Activated T-cell treated with anti-CD3 and anti-CD28 coated beads, Interleukin-2, amount 50 U/mL, for 1 hour (primary cell): ENCODE data around the gene HMX1.

Experiments
- DNase-seq: peaks from one replicate; pipeline ENCODE4 v3.0.0-alpha.2; 2020

Gene HMX1

DNA sequence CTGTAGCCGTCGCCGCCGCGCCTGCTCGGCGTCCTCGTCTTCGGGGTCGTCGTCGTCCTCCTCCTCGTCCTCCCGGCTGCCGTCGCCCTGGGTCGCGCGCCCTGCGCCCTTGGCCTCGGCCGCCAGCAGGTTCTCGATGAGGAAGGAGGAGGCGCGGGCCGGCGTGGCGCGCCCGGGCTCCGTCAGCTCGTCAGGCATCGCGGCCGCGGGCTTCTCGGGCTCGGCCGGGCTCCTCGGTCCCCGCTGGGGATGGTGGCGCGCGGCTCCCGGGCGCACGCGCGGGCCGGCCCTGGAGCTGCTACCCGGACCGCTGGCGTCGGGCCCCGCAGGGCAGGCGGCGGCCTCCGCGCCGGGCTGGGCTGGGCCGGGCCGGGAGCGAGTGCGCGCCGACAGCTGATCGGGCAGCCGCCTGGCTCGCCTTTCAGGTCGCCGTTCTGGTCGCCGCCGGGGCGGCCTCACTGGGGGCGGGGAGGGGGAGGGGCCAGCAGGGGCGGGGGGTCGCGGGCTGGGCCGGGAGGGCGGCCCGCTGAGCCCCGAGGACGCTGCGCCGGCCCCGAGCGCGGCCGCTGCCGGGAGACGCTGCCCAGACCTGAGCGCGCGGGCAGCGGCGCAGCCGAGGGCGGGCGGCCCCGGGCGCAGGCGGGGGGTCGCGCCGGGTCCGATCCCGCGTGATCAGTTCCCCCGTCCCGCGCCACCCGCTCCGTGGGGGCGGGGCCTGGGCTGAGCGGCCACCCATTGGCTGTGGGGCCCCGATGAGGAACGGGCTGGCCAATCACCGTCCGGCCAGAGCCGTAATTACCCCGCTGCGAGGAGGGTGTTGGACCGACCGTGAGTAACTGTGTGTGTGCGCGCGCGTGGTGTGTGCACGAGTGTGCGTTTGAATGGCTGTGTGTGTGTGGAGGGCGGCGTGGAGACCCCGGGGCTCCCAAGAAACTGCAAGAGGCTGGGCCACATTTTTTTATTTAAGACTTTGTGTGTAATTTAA is at the start of gene HMX1:
TSS of gene HMX1 (minus strand) at position 423 of the 985 bp plus-strand sequence. CDS start at position 198, 225 bp downstream.
- DNase-seq: no peak

DNA sequence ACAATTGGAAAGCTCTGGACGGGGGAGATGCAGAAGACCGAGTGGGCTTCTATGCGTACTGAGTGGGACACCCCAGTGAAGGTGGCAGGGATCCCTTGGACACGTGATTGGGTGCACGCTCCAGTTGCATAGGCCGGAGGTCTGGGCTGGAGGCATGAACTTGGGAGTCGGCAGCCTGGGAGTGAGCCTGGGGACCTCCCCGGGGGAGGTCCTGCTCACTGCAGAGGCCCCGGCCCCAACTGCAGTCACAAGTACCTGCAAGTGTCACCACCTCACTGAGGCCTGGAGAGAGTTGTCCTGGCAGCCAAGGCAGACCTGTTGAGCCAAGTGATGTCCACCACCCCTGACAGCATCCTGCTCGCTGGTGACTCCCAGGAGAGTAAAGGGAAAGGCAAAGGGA is 49.3 kb upstream of the HMX1 start:
- no peak for DNase-seq

DNA sequence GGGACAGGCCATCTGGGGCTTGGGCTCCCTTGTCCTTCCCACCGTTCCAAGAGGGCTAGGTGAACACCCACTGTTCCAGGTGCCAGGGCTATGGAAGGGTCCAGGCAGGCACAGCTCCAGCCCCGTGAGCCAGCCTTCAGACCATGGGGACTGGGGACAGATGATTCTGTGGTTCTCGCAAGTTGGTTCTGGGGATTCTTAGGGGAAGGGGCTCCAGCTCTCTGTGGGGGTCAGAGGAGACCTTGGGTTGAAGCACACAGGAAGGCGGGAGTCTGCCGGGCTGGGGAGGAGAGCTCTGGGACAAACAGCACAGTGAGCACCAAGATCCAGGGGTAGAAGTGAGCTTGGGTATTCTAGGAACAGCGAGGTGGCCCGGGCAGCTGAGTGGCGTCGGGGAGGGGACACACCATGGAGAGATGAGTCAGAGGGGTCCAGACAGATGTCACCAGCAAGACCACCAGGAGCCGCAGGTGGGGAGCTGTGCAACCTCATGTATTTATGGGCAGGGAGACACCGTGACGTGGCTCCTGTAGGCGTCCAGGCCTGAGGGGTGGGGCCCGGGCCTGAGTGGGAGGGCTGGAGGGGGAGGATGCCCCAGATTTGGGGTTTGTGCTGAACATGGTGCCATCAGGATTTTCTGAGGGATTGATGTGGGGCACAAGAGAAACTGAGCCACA is 48.8 kb upstream of the HMX1 start:
- no peak for DNase-seq

DNA sequence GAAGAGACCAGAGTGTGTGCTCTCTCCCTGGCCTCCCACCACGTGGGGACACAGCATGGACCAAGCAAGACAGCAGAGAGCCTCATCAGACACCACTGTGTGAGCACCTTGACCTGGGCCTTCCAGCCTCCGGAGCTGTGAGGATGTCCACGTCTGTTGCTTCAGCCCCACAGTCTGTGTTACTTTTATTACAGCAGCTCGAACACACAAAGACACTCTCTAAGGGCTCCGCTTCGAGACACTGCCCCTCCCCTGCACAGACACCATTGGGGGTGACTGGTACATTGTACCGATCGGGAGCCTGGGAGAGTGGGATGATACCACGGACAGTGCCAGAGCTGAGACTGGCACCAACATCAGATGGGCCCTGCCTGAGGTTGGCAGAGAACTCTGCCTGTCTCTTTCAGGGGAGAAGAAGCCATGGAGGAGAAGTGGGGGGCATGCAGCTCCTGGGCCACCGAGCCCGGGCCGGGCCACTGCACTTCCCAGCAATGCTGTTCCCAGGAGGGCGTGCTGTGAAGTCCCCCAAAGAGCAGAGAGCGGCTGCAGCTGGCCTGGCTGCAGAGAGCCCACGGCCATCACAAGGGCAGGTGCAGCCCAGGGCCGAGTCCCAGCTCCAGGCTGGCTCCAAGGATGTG is 48.1 kb upstream of the HMX1 start:
- DNase-seq: no peak

DNA sequence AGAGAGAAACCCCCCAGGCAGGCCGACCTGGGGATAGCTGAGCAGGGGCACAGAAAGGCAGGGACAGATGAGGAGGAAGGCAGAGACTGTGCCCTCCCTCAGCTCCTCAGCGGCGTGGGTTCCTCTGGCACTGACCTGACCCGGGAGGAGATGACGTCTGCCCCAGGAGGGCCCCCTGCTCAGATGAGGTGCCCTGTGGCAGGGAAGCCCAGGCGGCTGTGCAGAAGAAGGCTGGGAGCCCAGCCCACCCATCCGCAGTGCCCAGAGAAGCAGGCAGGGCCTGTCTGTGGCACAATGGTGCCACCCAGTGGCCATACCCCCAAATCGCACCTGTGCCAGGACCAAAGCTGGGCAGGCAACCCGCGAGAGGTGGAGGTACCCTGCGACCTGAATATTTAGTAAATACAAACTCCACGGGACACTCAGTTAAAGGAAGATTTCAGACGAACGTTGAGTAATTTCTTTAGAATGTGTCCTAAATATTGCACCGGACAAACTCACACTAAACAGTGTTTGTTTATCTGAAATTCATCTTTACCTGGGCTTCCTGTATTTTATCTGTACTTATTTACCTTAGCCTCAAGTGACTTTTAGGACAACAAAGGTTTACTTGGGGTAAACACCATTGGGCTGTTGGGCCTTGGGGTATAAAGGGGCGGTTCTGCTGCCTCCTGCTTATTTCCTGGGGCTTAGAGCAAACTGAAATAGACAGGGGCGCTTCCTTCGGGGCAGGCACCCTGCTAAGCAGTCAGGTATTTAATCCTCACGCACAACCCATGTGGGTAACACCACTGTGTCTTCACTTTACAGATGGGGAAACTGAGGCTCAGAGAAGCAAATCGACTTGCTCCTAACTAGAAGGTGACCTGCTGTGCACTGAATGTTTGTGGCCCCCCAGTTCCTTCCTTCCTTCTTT is 46.5 kb upstream of the HMX1 start:
- peak; percentile 66 for DNase-seq

DNA sequence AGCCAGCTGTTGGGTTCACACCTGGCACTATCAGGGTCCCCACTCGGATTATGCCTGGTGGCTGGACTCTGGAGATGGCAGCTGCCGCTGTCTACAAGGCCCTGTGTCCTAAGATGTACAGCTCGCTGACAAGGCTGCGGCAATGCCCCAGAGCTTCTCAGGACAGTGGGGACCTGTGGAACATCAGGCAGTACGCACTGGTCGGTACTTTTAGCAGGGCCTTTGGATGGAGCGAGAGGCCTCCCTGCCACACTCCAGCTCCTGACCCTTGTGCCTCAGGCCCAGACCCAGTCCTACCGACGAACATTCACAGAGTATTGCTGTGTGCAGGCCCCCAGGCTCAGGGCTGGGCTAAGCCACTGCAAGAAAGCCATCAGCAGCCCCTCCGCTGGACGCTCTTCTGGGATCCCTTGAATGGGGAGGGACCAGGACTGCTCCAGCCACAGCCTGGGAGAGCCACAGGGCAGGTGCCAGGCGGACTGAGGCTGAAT is 45.7 kb upstream of the HMX1 start:
- DNase-seq: no peak

DNA sequence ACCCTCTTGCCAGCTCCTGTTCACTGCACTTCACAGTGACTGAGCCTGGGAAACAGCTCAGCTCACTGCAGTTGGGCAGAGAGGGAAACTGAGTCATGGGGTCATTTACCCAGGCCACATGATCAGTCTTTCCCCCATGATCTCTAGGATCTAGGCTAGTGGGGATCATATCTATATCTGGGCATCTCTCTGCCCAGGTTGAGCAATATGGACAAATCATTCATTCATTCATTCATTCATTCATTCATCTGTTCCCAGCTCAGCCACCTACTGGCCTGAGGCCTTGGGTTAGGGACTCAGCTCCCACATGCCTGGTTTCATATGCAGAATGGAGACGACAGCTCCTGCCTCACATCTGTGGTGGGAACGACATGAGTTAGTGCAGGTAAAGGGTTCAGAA is 45.3 kb upstream of the HMX1 start:
- DNase-seq: no peak

DNA sequence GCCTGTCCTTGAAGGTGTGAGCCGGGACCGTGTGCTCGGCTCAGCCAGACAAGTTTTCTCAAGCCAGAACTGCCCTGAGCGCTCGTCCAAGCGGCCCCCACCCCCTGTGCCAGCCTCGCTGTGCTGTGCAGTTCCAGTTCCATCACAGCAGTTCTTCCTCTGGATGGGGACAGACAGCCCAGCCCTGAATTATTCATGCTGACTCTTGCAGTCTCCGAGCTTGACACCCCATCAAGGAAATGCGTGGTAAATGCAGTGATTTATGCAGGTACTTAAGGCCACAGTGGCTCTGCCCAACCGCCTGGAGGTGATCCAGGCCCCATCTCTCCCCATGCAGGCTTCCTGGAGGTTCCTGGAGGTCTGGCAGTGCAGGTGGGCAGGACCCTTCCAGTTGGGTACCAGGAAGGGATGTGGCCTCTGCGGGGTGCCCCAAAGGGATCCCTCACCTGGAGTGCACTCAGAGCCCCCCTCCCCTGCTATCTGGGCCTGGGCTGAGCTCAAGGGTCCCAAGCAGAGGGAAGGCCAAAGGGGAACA is 44.8 kb upstream of the HMX1 start:
- DNase-seq: peak; percentile 9

DNA sequence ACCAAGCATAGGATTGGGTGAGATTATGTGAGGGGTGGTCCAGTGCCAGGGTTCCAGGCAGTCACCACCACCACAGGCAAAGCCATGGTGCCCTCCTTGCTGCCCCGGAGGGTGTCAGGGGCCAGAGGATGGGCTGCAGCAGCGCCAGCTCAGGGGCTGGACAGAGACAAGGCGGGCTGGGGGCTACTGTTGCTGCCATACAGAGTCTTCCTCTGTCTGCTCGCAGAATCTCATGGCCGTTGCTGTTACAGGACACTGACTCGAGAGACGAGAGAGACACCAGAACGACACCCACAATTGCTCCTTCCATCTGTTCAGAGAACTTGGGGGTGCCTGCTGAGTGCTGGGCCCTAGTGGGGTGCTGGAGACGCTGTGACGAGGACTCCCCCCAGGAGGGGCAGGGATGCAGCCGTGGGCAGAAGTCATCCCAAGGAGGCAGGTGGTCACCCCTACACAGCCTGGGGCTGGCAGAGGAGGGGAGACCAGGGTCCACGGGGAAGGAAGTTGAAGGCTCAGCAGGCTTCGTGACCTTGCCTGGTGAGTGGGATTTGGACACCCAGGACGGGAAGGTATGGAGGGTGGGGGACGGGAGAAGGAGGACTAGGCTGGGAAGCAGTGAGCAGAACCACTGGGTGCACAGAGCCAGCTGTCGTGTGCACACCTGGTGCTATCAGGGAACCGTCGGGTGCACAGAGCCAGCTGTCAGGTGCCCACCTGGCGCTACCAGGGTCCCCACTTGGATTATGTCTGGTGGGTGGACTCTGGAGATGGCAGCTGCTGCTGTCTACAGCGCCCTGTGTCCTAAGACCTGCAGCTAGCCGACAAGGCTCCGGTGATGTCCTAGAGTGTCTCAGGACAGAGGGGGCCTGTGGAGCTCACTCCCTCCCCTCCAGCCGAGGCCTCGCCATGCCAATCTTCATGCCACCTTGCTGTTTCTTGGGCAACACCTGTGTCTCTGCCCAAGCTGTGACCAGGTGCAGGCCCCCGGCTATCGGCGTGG is 43.9 kb upstream of the HMX1 start:
- peak; percentile 8 for DNase-seq

DNA sequence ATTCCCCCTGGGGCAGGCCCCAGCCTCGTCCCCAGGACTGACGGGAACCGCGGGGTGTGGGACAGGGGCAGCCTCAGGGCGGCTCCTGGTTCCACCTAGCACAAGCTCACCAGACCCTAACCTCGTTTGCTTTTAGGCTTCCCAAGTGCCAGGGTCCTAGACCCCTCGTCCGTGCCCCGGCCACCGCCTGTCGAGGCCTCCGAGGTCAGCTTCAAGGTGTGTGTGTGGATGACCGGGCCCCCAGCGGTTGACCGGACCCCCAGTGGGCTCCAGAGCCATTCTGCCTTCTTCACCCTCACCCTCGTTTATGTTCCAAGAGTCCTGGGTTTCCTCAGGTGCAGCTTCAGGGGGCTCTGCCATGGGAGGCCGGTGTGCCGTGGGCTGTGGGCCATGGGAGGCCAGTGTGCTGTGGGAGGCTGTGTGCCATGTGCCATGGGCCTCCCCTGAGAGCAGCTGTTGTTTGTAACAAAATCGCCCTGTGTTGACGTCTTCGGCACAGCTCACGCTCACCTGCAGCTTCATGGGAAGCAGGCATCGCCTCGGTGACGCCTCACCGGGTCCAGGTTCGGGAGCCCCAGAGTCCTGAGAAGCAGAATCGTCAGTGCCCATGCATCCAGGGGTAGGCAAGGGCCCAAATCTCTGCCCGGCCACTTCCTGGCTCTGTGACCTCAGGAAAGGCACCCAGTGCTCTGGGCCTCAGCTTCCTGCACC is 43.0 kb upstream of the HMX1 start:
- DNase-seq: peak; percentile 6

DNA sequence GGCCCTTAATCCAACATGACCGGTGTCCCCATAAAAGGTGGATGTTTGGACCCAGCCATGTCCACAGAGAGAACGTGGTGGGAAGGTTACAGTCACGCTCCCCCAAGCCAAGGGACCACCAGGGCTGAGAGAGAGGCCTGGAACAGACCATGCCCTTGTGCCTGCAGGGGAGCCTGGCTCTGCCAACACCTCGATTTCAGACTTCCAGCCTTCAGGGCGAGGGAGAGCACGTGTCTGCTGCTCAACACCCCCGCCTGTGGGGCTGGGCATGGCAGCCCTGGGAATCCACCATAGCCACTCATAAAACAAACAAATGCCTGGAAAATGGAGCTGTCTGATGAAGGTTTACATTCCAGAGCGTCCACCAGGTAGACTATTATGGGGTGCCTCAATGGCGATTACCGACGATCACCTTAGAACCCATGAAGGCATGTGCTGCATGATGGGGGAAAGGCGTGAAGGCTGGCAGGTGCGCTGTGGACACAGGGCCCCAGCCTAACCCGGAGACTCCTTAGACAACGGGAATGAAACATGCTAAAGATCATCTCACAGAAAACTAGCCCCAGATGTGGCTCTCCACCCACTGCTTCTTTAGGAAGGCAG is 42.3 kb upstream of the HMX1 start:
- peak; percentile 4 for DNase-seq

DNA sequence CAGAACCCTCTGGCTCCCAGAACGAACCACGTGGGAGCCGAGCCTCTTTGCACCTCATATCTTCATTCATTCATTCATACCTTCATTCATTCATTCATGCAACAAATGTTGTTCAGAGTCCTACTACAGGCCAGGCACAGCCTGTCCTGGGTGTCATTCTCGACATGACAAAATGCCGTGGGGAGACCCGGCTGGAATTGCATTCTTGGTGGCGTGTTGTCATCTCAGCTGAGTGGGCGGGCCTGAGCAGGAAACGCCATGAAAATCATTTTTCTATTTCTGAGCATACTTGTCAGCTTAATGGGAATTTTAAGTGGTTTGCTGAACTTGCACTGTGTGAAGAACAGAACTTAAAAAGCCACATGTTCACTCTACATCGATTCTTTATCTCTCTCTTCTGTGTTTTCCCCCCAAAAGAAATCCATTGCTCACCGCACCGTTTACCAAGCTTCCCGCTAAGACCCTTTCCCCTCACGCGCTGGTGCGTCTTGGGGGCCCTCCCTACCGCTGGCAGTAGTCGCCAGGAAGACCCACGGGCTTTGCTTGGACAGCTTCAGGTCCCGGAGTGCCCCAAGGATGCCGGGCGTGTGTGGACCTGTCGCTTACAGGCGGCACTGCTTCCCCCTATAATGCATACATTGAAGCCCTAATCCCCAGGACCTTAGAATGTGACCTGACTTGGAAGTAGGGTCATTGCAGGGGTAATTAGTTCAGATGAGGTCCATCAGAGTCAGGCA is 41.6 kb upstream of the HMX1 start:
- peak; percentile 2 for DNase-seq

DNA sequence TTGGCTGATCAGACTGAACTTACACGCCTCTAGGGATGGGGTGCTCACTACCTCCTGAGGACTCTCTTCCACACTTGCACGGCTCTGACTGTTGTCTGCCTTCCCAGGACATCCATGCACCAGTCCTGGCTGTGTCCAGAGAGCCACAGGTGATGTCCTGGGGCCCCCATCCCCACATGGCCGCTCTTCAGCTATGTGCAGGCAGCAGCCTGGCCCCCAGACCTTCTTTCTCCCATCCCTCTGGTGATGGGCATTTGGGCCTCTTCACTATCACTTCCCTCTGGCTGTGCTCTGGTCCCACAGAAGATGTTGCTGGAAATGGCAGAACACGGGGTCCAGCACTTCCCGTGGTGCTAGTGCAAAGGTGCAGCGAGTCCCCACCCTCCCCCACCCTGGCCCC is 40.9 kb upstream of the HMX1 start:
- DNase-seq: no peak

DNA sequence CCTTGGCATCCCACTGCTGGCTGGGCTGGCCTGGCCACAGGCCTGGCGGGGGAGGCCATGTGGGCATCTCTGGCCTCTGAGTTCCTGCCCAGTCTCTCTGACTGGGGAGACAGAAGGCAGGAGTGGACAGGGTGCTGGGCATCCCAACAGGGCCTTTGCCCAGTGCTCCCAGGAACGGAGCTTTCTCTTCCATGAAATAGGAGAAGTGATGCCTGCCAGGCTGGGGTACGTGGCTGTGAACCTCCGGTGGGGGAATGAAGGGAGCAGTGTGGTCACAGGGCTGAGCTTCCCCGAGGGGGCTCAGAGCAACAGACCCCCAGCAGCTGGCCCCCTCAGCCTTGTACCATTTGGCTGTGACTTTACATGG is 40.4 kb upstream of the HMX1 start:
- no peak for DNase-seq

DNA sequence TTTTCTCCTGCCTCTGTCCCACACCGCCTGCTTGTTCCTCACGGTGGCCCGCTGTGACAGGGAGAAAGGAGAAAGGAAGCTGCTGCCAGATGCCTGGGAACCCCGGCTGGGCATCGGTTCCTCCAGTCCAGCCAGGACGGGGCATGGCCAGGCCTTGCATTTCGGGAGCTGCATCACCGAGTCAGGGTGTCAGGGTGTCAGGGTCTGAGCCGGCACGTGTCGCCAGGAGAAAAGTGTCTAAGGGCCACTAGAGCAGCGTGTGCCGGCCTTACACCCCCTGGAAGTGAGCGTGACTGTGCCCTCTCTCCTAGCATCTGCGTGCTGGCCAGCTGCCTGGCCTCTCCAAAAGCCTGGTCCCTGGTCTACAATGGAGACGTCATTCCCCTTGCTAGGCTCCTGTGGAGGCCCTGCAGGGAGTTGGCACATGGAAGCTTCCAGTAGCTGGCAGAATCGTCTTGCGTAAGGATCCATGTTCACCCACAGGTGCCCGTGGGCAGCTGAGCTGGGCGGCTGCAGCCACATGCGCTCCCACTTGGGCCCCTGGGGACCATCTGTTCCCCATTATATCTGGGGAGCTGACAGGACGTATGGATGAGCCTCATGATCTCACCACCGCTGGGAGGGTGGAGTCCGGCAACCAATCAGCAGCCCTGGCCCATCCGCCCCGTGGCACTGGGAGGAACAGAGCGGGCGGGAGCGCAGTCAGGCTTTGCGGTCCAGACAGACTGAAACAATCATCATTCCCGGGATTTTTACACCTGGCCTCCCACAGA is 39.9 kb upstream of the HMX1 start:
- DNase-seq: peak; percentile 11

DNA sequence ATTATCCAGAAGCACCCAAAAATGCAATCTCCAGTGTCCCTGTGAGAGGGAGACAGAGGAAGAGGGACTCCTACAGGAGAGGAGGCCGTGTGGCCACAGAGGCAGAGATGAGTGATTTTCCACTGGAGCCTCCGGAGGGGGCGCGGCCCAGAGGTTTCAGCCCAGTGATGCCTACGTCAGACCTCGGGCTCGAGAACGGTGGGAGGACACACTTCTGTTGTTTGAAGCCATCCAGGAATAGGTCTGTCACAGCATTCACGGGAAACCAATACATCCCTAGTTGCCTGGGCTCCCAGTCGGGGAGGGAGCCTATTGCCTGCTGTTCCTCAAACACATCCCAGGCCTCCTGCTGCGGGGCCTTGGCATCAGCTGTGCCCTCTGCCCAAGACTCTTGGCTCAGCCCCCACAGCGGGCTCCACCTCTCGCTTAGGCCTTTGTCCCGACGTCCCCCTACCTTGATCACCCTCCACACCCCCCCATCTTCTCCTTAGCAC is 39.2 kb upstream of the HMX1 start:
- DNase-seq: peak; percentile 2

DNA sequence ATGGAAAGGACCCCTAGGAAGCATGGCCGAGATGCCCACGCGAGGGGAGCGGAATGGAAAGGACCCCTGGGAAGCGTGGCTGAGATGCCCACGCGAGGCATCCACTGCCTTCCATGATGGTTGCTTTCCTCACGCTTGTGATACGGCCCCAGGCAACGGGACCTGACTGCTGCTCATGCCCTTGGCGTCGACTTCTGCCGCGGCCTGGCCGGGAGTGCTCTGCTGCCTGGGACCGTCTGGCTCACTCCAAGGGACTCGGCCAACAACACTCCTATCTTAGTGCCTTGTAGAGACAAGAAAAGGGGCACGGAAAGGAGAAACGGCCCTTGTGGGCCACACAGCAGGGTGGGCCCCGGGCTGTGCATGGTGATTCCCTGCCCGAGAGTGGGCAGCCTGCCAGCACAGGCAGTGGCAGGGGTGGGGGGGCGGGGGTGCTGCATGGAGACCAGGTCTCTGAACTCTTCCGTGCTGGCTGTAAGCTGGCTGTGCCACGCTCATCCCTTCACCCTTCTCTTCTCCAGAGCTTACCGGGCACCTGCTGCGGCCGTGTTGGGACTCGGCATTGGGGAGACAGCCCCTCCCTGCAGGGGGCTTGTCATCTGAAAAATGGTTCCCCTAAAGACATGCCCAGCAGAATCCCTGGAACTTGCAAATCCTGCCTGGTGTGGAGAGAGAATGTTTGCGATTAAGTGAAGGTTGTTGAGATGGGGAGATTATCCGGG is 38.6 kb upstream of the HMX1 start:
- no peak for DNase-seq
